Thymus (tissue), 11 donors: ENCODE measurements around the gene CISD1. TPM values are rescaled to one million over a fixed set of nuclear protein-coding genes. Genes with fewer than 3 reads are reported as not detected.

Source experiments
- DNase-seq, 9 donors: peaks; one replicate each; pipeline ENCODE4 v3.0.0-alpha.2; 2013; ENCODE audit warnings: low spot score in 9 of 9, low read depth in 6 of 9, missing footprints in 1 of 9
- H3K27ac ChIP-seq, 2 donors: one replicate each; pipeline ENCODE4 v1.5.1; 2013; ENCODE audit warnings: control low read depth in 1 of 2, low read depth in 1 of 2, low read length in 1 of 2, mild to moderate bottlenecking in 1 of 2, moderate library complexity in 1 of 2
- H3K27me3 ChIP-seq, 2 donors: one replicate each; pipeline ENCODE4 v1.5.1; 2013; ENCODE audit warnings: low read length in 1 of 2; ENCODE audit not compliant: control insufficient read depth in 2 of 2, insufficient read depth in 1 of 2
- H3K36me3 ChIP-seq, 2 donors: one replicate each; pipeline ENCODE4 v1.5.1; 2013; ENCODE audit warnings: low read length in 1 of 2, mild to moderate bottlenecking in 1 of 2, moderate library complexity in 1 of 2; ENCODE audit not compliant: control insufficient read depth in 2 of 2, insufficient read depth in 2 of 2
- H3K4me1 ChIP-seq, 2 donors: one replicate each; pipeline ENCODE4 v1.5.1; 2013; ENCODE audit warnings: low read length in 2 of 2; ENCODE audit not compliant: control insufficient read depth in 2 of 2, insufficient read depth in 2 of 2
- H3K4me3 ChIP-seq, 2 donors: one replicate each; pipeline ENCODE4 v1.5.1; 2013; ENCODE audit warnings: low read length in 2 of 2, control low read depth in 1 of 2, mild to moderate bottlenecking in 1 of 2
- H3K9me3 ChIP-seq, 2 donors: one replicate each; pipeline ENCODE4 v1.5.1; 2013; ENCODE audit warnings: low read length in 1 of 2, mild to moderate bottlenecking in 1 of 2; ENCODE audit not compliant: control insufficient read depth in 2 of 2, insufficient read depth in 1 of 2
- WGBS: extraction: QIAGEN DNeasy Blood & Tissue Kit; methylation state at CpG from one replicate; pipeline ENCODE4 v1.1.7; 2013; 5-methylcytosine and 5-hydroxymethylcytosine counted together
- polyA plus RNA-seq: library from polyadenylated mRNA; stranded (reverse); fragments of 200-250 nt; gene quantifications from one replicate; pipeline ENCODE4 v1.2.3, GENCODE V29; 2013
- total RNA-seq: library from RNA; stranded (reverse); fragments of 120-200 nt; gene quantifications from one replicate; pipeline ENCODE4 v1.2.4, GENCODE V29; 2013
- donor health status: healthy.

Gene CISD1
- total and polyA plus RNA-seq, 2 donors, result 43.8 to 47.5 TPM

DNA sequence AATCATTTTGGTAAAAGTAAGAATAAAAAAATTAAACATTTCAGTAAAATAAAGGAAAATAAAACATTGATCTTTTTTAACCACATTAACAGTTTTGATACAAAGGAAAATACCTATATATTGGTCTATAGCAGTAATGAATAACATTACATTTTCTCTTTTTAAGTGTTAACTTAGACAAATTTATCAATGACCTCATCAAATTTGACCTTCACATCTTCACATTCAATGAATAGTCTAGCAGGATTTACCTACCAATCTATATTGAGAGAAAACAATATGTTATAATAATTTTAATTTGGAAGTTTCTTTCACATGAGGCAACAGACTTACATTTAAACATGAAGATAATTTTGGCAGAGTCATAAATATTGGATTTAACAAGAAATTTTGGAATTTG lies 47.9 kb downstream of the CISD1 start:
- Histone ChIP-seq H3K4me1 (no peaks in the 10 kb centered on the region), H3K9me3 (no peaks in the 10 kb centered on the region), H3K27me3 (no peaks in the 10 kb centered on the region), H3K27ac (no peak overlapping the region), H3K4me3 (no peak overlapping the region), H3K36me3 (no peaks in the 10 kb centered on the region)
- DNase-seq, result no peak

DNA sequence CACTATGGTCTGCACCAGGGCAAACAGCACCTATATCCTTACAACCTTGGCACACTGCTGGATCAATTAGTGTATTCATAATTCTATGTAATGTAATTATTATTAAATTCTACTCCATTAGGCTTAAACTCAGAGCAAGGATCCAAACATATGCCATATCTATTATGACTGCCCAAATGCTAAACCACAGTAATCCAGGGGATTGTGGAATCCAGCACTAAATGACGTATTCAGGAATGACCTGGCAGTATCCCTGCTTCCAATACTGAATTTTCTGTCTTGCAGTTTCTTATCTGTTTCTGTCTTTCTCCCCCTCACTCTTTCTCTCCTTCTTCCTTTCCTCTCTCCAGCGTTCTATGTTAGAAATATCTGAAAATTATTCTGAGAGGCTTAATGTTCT lies 49.4 kb downstream of the CISD1 start:
- no peak overlapping the region for H3K27ac ChIP-seq
- H3K4me1 ChIP-seq, result no peaks in the 10 kb centered on the region
- 94% methylated on average over 2 of the region's 2 CpGs for WGBS
- H3K9me3 ChIP-seq, result no peaks in the 10 kb centered on the region
- H3K36me3 ChIP-seq, result no peaks in the 10 kb centered on the region
- no peak overlapping the region for H3K4me3 ChIP-seq
- DNase-seq, result no peak
- no peaks in the 10 kb centered on the region for H3K27me3 ChIP-seq

DNA sequence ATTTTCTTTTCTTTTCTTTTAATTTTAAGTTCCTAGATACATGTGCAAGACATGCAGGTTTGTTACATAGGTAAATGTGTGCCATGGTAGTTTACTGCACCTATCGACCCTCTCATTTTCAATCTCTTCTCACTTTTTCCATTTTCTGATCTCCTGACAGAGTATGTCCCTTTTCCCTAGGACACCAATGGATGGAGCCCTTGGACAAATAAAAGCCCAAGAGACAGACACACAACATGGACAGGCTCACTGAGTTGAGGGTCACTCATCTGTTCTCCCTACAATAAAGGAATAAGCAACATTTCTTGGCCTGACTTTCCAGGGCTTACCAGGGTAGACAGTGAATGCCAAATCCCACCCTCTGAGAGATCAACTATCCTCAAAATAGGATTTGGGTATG lies 50.6 kb downstream of the CISD1 start:
- Histone ChIP-seq H3K27me3 (no peaks in the 10 kb centered on the region), H3K27ac (no peak overlapping the region), H3K4me3 (no peak overlapping the region), H3K4me1 (no peaks in the 10 kb centered on the region), H3K9me3 (no peaks in the 10 kb centered on the region), H3K36me3 (no peaks in the 10 kb centered on the region)
- DNase-seq, result no peak
- 98% methylated on average over 1 of the region's 1 CpG for WGBS

DNA sequence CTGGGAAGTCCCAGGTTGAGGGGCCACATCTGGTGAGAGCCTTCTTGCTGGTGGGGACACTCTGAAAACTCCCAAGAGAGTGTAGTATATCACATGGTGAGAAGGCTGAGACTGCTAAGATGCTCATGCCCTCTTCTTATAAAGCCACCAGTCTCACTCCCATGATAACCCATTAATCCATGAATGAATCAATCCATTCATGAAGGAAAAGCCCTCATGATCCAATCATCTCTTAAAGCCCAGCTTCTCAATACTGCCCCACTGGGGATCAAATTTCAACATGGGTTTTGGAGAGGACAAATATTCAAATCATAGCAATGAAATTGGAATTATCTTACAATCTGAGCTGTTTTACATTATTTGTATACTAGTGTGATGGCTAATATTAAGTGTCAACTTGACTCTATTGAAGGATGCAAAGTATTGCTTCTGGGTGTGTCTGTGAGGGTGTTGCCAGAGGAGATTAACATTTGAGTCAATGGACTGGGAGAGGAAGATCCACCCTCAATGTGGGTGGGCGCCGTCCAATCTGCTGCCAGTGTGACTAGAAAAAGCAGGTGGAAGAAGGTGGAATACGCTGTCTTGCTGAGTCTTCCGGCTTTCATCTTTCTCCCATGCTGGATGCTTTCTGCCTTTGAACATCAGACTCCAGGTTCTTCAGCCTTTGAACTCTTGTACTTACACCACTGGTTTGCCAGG lies 51.5 kb downstream of the CISD1 start:
- no peaks in the 10 kb centered on the region for H3K36me3 ChIP-seq
- no peaks in the 10 kb centered on the region for H3K27me3 ChIP-seq
- H3K9me3 ChIP-seq, result no peaks in the 10 kb centered on the region
- WGBS, result 99% methylated on average over 4 of the region's 4 CpGs
- no peak overlapping the region for H3K4me3 ChIP-seq
- DNase-seq, result no peak
- H3K27ac ChIP-seq, result no peak overlapping the region
- H3K4me1 ChIP-seq, result no peaks in the 10 kb centered on the region

DNA sequence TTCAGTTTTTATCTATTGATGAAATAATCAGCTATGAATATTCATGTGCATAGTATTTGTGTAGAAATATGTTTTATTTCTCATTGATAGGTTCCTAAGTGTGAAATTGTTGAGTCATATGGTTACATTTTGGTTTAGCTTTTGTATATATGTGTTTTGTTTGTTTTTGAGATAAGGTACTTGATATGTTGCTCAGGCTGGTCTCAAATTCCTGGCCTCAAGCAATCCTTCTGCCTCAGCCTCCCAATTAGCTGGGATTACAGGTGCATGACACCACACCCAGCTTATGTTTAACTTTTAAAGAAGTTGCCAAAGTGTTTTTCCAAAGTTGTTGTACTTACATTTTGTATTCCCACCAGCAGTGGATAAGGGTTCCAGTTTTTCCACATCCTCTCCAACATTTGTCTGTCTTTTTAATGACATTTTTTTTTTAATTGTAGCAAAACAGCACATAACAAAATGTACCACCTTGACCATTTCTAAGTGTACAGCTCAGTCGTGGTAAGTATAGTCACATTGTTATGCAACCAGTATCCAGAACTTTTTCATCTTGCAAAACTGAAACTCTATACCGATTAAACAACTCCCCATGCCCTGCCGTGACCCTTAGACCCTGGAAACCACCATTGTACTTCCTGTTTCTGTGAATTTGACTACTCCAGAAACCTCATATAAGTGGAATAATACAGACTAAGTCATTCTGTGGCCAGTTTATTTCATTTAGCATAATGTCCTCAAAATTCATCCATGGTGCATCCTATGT lies 53.3 kb downstream of the CISD1 start:
- no peaks in the 10 kb centered on the region for H3K36me3 ChIP-seq
- H3K27ac ChIP-seq, result no peak overlapping the region
- no peaks in the 10 kb centered on the region for H3K4me1 ChIP-seq
- DNase-seq, result peak in 1 of 9 donors; percentile 15
- no peaks in the 10 kb centered on the region for H3K9me3 ChIP-seq
- 14% methylated on average over 3 of the region's 3 CpGs for WGBS
- H3K27me3 ChIP-seq, result peaks cover 0 to 8% of the 10 kb centered on the region in 2 donors
- no peak overlapping the region for H3K4me3 ChIP-seq

DNA sequence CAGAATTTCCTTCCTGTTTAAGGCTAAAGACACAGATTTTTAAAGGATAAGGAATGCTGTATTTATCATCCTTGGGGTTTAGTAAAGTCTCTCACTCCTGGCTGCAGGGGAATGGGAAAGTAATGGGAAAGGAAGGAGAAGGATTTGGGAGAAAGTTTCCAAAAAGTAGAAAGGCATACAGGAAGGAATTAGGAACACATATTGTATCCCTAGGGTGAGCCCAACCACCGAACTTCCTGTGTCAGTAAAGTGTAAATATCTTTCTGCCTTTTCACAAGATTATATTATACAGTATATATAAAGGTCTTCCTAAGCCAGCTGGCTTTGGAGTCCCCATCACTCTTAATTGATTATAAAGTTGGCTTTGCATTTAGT lies 53.9 kb downstream of the CISD1 start:
- H3K27ac ChIP-seq, result no peak overlapping the region
- no peak overlapping the region for H3K4me3 ChIP-seq
- no peaks in the 10 kb centered on the region for H3K9me3 ChIP-seq
- 81% methylated on average over 1 of the region's 1 CpG for WGBS
- H3K27me3 ChIP-seq, result peaks cover 0 to 8% of the 10 kb centered on the region in 2 donors
- no peaks in the 10 kb centered on the region for H3K4me1 ChIP-seq
- DNase-seq, result no peak
- no peaks in the 10 kb centered on the region for H3K36me3 ChIP-seq

DNA sequence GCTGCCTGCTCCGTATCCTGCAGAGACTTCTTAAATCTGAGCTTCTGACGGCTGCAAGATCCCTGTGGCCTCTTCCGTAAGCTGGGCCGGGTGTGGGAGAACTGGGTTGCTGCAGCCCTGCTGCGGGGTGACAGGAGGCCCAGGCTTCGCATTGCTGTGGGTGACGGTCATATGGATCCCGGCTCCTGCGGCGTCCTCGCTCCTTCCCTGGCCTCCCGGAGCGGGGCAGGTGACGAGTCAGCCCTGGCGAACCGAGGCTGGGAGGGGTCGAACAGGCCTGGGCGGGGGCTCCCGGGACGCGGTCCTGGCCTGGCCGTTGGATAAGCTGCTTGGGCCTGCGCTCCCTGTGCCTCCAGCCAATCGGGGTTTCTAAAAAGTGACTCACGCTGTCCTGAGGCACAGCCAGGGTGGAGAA lies 58.0 kb downstream of the CISD1 start:
- WGBS, result 81% methylated on average over 25 of the region's 25 CpGs
- no peaks in the 10 kb centered on the region for H3K36me3 ChIP-seq
- no peaks in the 10 kb centered on the region for H3K9me3 ChIP-seq
- peaks cover 0 to 8% of the 10 kb centered on the region in 2 donors for H3K27me3 ChIP-seq
- DNase-seq, result no peak
- no peak overlapping the region for H3K4me3 ChIP-seq
- H3K27ac ChIP-seq, result no peak overlapping the region
- no peaks in the 10 kb centered on the region for H3K4me1 ChIP-seq

DNA sequence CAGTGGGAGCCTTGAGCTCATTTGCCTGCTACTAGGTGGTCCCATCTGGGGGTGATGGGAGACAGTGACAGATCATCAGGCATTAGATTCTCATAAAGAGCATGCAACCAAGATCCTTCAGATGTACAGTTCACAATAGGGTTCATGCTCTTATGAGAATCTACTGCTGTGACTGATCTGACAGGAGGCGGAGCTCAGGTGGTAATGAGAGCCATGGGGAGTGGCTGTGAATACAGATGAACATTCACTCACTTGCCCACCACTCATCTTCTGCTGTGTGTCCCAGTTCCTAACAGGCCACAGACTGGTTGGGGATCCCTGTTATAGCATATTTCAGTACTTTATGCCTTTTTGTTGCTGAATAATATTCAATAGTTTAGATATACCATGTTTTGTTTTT lies 59.3 kb downstream of the CISD1 start:
- Histone ChIP-seq H3K9me3 (no peaks in the 10 kb centered on the region), H3K27ac (no peak overlapping the region), H3K27me3 (peaks cover 0 to 8% of the 10 kb centered on the region in 2 donors), H3K36me3 (no peaks in the 10 kb centered on the region), H3K4me1 (no peaks in the 10 kb centered on the region), H3K4me3 (no peak overlapping the region)
- WGBS, result 100% methylated on average over 1 of the region's 1 CpG
- DNase-seq, result no peak

DNA sequence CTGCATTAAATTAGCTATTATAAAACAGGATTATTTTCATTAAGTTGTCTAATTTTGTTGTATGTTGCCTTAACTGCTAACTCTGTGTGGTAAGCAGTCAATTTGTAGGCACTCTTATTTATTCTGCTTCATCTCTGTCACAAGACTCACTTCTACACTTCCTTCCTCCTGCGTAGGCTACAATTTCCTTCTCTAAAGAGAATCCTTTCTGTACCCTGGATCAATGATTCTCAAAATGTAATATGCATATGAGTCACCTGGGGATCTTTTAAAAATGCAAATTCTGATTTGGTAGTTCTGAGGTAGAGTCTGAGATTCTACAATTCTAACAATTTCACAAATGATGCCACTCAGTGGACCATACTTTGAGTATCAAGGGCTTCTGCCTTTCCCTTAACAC lies 61.5 kb downstream of the CISD1 start:
- 80% methylated on average over 1 of the region's 1 CpG for WGBS
- Histone ChIP-seq H3K27ac (no peak overlapping the region), H3K9me3 (peaks cover 0 to 1% of the 10 kb centered on the region in 2 donors), H3K36me3 (no peaks in the 10 kb centered on the region), H3K4me1 (peaks cover 0 to 7% of the 10 kb centered on the region in 2 donors), H3K4me3 (no peak overlapping the region), H3K27me3 (peaks cover 0 to 12% of the 10 kb centered on the region in 2 donors)
- no peak for DNase-seq
